ENCODE measurements around the gene SLC26A1. TPM values are rescaled to one million over a fixed set of nuclear protein-coding genes. Genes with fewer than 3 reads are reported as not detected.

Gene SLC26A1
- total and polyA plus RNA-seq, 2 donors (not counting 3 experiments of a cell fraction or from before 2014, with no cell fraction given): 0.10 TPM; not detected in 1

GRCh38 chr4:982814-983213 is 10.4 kb downstream of the SLC26A1 start:
- H3K27ac ChIP-seq (ENCODE audit: insufficient read depth, low read depth, low read length): no peak overlapping the region
- no peak overlapping the region for H3K4me3 ChIP-seq (replicated peaks in 1 of 3; ENCODE audit: insufficient read depth in 1 of 3, low read depth in 1 of 3, low read length in 3 of 3)
- CTCF ChIA-PET: no interaction called here
- no peak overlapping the region for H3K9ac ChIP-seq (replicated peaks; ENCODE audit: extremely low read depth, insufficient read depth, low read length)
- no peaks in the 10 kb centered on the region for H3K27me3 ChIP-seq (ENCODE audit: control insufficient read depth in 2 of 2, insufficient read depth in 2 of 2, low read length in 2 of 2)
- no peaks in the 10 kb centered on the region for H4K20me1 ChIP-seq (replicated peaks; ENCODE audit: control insufficient read depth, extremely low read depth, insufficient read depth, low read length)
- no peaks in the 10 kb centered on the region for H3K9me1 ChIP-seq (replicated peaks; ENCODE audit: control insufficient read depth, extremely low read depth, insufficient read depth, low read length)
- BruUV-seq (replicated peaks): no TSS peak
- no peaks in the 10 kb centered on the region for H3K36me3 ChIP-seq (ENCODE audit: control insufficient read depth in 2 of 2, extremely low read depth in 1 of 2, insufficient read depth in 2 of 2, low read length in 2 of 2)
- POLR2A ChIA-PET: no interaction called here
- H2AFZ ChIP-seq (ENCODE audit: low read depth, low read length): no peak overlapping the region
- TF ChIP-seq MYC (IDR thresholded peaks at IDR 0.05; ENCODE audit: low read depth, low read length) (no peak), POLR2A (IDR thresholded peaks at IDR 0.05; ENCODE audit: low read depth, low read length) (no peak), POLR2AphosphoS5 (IDR thresholded peaks at IDR 0.05; ENCODE audit: insufficient read depth, low read depth, low read length) (no peak), MAX (IDR thresholded peaks at IDR 0.05; ENCODE audit: insufficient read depth, insufficient read length) (no peak), GATA2 (IDR thresholded peaks at IDR 0.05; ENCODE audit: insufficient read depth, insufficient read length, low read depth, low read length) (no peak), JUN (IDR thresholded peaks at IDR 0.05; ENCODE audit: borderline replicate concordance, insufficient read depth, insufficient read length, low read depth) (no peak), FOS (IDR thresholded peaks at IDR 0.05; ENCODE audit: borderline replicate concordance, insufficient read depth, low read length) (no peak), CTCF (IDR thresholded peaks at IDR 0.05; ENCODE audit: extremely low read depth in 1 of 2, insufficient read depth in 1 of 2, low read depth in 1 of 2, low read length in 2 of 2) (no peak), EZH2 (IDR thresholded peaks at IDR 0.05; ENCODE audit: borderline replicate concordance, low read depth, low read length, severe bottlenecking) (no peak)
- no peak for FAIRE-seq
- H3K9me3 ChIP-seq (replicated peaks; ENCODE audit: control insufficient read depth, insufficient read depth, low read length): no peaks in the 10 kb centered on the region
- dilution Hi-C loops (cut with MboI; ENCODE audit: extremely low pct_ligation_motif_present, low sequenced_read_pairs) (no loop called here), intact Hi-C loops (cut with micrococcal nuclease) (no loop called here)
- no peaks in the 10 kb centered on the region for H3K79me2 ChIP-seq (ENCODE audit: control insufficient read depth, insufficient read depth, low read length)
- DNase-seq (ENCODE audit: low read depth, low spot score): no peak
- no peak overlapping the region for H3K4me2 ChIP-seq (ENCODE audit: insufficient read depth, low read length)
- H3K4me1 ChIP-seq (ENCODE audit: control insufficient read depth, extremely low read depth, insufficient read depth, low read length): peaks cover 27% of the 10 kb centered on the region

All from endothelial cell of umbilical vein (primary cell).